DMS53 treated with DMSO at 0.1 percent for 48 hours (cell line): ENCODE measurements around the gene PPP1R15A.
"Not testable (repeated sequence)": the region's sequence is repeated elsewhere in the genome, so short reads cannot be mapped to it uniquely, and the experiment has no call there.

Experiments
- DNase-seq: peaks from one replicate; lab custom pipeline; 2025; ENCODE audit not compliant: unreplicated experiment; lab: John Stamatoyannopoulos, UW

The PPP1R15A gene

DNA sequence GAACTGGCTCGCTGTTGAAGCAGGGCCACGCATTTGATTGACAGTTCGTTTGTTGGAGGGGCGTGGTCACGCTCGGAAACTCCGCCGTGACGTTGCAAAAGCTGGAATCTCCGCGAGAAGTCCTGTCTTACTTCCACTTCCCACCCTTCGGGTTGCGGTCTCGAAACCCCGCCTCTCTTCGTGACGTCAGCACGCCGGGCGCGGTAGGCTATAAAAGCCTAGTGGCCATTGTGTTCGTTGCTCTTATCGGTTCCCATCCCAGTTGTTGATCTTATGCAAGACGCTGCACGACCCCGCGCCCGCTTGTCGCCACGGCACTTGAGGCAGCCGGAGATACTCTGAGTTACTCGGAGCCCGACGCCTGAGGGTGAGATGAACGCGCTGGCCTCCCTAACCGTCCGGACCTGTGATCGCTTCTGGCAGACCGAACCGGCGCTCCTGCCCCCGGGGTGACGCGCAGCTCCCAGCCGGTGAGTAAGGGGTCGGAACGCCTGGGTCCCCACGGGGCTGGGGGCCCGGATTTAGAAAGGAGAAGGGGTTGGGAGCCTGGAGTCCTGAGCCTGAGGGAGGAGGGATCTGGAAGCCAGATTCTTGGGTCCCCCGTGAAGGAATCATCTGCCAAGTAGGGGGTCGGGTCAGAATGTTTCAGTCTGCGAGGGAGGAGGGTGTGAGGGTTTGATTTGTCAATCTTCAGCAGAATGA is at the start of gene PPP1R15A:
Gene PPP1R15A (plus strand): TSS at position 240 of the 702 bp plus-strand sequence. CDS start 813 bp downstream, outside the sequence.
- DNase-seq: peak; percentile 96

DNA sequence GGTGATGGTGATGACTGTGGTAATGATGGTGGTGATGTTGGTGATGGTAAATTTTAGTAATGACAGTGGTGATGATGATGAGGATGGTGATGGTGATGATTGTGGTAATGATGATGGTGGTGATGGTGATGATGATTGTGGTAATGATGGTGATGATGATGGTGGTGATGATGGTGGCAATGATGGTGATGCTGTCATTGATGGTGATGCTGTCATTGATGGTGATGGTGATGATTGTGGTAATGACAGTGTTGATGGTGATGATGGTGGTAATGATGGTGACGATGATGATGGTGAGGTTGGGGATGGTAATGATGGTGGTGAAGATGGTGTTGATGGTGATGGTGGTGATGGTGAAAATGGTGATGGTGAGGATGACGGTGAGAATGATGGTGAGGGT is 49.7 kb upstream of the PPP1R15A start:
- no peak for DNase-seq

- DNase-seq: peak; percentile 45
Measured at GRCh38 chr19:48826606-48827020, 45.6 kb upstream of the PPP1R15A start.

GRCh38 chr19:48830088-48830487 is 42.1 kb upstream of the PPP1R15A start:
- DNase-seq: no peak

GRCh38 chr19:48830965-48831364 is 41.3 kb upstream of the PPP1R15A start:
- DNase-seq: no peak

GRCh38 chr19:48833049-48833448 is 39.2 kb upstream of the PPP1R15A start:
- no peak for DNase-seq

DNA sequence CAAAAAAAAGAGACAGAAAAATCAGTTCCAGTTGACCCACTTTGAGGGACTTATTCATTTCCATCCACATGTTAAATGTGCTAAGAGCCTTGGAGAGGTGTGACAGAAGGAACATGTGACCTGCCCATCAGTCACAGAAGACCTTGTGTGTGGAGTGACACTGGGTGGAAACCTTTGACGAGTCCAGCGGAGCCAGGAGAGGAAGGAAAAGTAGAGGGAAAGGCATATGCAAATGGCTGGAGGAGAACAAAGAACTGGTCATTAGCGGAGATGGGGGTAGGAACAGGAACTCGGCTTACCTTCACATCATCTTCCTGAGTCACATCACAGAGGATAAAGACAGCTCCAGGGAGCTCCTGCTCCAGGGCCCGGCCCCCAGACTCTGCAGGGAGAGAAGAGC is 38.2 kb upstream of the PPP1R15A start:
- no peak for DNase-seq

DNA sequence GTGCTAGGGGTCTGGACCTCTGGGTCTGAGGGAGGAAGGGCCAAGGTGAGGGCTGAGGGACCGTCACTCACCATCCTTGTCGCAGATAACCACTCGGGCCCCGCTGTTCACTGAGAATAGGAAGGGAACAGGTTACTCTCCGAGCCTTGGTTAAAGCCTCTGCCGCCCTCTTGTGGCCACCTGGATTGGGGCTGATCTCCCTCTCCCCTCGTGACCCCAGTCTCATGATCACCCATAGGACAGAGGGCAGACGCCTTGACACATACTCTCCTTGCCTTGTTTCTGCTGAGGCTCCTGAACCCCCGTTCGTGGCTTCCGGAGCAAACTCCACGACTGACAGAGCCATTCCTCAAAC is 36.5 kb upstream of the PPP1R15A start:
- DNase-seq: peak; percentile 91

DNA sequence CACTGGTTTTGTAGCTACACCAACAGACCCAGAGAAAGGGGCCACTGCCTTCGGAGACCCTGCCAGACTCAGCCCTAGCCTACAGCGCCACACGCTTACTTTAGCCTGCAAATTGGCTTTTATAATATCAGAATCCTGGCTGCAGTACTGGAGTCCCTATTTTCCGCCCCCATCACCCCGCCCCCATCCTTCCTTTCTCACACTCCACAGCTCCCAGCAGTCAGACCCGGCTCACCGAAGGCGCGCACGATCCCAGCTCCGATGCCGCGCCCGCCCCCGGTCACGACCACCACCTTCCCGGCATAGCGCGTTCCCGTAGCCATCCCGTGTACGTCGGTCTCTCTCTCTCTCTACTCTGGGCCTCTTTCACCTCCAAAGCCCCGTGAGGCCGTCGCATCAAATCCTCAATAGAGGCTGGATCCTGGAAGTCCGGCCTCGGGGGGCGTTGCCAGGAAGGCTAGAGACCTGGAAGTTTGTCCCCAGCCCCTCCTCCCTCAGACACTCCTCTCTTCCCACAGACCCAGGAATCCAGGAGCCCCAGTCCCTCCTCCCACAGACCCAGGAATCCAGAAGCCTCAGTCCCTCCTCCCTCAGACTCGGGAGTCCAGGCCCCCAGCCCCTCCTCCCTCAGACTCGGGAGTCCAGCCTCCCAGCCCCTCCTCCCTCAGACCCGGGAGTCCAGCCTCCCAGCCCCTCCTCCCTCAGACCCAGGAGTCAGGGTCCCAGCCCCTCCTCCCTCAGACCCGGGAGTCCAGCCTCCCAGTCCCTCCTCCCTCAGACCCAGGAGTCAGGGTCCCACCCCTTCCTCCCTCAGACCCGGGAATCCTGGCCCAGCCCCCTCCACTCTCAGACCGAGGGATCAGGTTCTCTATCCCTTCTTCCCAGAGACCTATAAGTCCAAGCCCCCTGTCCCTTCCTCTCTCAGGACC is 35.9 kb upstream of the PPP1R15A start, which contains the start of gene HSD17B14:
Gene HSD17B14 (minus strand): TSS at position 403 of the 929 bp plus-strand sequence. CDS start 80 bp downstream, at position 323.
- peak; percentile 27 for DNase-seq

GRCh38 chr19:48837051-48837524 is 35.1 kb upstream of the PPP1R15A start:
- peak; percentile 46 for DNase-seq

GRCh38 chr19:48837687-48838086 is 34.5 kb upstream of the PPP1R15A start:
- DNase-seq: no peak

GRCh38 chr19:48841047-48841446 is 31.2 kb upstream of the PPP1R15A start:
- DNase-seq: no peak

DNA sequence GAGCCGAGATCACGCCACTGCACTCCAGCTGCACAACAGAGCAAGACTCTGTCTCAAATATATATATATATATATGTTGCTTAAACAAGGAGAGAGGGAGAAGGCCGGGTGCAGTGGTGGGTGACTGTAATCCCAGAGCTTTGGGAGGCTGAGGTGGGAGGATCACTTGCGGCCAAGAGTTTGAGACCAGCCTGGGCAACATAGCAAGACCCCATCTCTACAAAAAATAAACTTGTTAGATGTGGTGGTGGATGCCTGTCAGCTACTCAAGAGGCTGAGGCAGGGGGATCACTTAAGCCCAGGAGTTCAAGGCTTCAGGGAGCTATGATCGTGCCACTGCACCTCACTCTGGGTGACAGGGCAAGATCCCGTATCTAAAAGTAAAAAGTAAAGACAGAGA is 30.6 kb upstream of the PPP1R15A start:
- DNase-seq: no peak

DNA sequence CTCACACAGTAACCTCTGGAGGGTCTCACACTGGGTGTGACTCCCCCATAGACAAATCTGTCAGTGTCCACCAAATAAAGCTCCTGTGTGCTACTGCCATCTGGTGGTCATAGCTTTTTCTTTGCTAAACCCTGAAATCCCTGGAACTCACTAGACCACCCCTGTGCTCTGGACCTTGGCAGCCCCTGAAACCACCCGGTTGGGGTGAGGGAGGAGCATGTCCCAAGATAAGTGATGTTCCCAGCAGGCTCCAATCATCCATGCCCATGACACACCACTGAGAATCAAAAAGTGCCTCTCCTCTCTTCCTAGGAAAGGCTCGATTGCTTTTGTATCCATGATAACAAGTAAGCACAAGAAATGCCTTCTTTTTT is 29.4 kb upstream of the PPP1R15A start:
- DNase-seq: peak; percentile 29

DNA sequence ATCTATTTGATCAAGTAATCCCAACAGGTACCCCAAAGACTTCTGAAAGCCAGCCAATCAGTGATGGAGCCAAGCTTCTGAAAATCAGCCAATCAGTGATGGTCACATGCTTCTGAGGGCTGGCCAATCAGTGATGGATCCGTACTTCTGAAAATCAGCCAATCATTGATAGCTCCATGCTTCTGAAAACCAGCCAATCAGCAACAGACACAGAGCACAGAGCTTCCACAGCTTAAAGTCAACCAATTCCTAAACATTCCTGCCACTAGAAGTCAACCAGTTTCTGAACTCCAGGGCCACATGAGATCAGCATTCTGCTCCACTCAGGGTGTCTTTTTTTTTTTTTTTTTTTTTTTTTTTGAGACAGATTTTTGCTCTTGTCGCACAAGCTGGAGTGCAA is 27.7 kb upstream of the PPP1R15A start:
- DNase-seq: no peak

DNA sequence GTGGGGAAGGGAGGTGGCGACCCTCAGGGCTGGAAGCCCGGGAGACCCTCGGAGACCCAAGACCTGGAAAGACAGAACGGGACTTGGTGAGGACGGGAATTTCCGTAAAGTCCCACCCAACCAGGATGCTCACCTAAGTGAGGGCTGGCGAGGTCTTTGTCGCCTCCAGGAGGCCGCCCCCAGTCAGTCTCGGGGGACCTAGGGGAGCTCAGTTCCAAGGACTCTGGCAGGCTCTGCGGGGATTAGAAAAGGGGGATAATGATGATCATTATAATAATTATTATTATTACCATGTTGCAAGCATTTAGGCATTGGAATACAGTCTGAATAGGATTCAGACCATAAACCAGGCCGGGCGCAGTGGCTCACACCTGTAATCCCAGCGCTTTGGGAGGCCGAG is 26.8 kb upstream of the PPP1R15A start:
- no peak for DNase-seq

DNA sequence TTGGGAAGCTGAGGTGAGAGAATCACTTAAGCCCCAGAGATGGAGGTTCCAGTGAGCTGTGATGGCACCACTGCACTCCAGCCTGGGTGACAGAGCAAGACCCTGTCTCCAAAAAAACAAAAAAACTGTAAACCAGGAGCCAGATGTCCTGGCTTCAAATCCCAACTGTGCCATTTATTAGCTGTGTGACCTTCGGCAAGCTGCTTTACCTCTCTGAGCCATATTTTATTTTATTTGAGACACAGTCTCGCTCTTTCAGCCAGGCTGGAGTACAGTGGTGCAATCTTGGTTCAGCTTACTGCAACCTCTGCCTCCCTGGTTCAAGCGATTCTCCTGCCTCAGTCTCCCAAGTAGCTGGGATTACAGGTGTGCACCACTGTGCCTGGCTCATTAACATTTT is 25.6 kb upstream of the PPP1R15A start:
- DNase-seq: not testable (repeated sequence)

GRCh38 chr19:48852292-48852691 is 19.9 kb upstream of the PPP1R15A start:
- no peak for DNase-seq

- DNase-seq: no peak
Measured at GRCh38 chr19:48853483-48853882, 18.7 kb upstream of the PPP1R15A start.

DNA sequence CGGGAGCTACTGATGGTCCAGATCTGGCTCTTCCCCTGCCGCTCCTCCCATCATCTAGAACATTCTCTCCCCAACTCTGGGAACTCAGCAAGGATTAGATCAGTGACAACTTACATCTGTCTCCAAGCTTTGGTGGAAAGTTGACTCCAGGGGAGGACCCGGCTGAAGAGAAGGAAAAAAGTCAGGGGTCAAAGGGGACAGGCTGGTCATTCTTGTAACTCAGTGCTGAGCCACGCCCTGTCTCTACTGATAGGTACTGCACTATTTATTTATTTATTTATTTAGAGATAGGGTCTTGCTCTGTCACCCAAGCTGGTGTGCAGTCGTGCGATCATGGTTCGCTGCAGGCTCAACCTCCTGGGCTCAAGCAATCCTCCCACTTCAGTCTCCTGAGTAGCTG is 18.1 kb upstream of the PPP1R15A start:
- no peak for DNase-seq

- DNase-seq: no peak
Measured at GRCh38 chr19:48856921-48857320, 15.3 kb upstream of the PPP1R15A start.
